Measurements from ENCODE around the gene TRIM8.

The TRIM8 gene

DNA sequence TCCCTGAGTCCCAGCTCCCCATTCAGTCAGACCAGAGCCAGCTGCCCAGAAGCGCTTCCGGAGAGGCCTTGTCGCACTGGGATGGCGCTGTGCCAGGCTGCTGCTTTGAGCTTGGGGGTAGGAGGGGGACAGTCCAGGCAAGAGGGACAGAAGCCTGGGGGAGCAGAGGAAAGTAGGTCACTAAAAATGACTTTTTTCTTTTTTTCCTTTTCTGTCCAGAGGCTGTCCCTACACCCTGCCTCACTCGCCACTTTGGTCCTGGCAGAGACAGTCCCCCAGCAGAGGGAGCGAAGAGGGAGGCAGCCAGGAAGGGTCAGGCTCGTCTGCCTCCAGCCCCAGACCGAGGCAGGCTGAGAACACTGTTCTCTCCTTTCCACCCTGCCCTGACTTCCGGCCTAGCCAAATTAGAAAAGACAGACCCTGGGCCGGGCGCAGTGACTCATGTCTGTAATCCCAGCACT, 15.8 kb upstream of the TRIM8 start:
- Histone ChIP-seq H3F3A (ENCODE audit: insufficient read depth) (no peaks in the 10 kb centered on the region), H3K9me3 (ENCODE audit: insufficient read depth, low read length) (no peaks in the 10 kb centered on the region), H4K20me1 (ENCODE audit: low read depth, low read length) (no peaks in the 10 kb centered on the region), H3K27ac (ENCODE audit: low read depth, low read length) (no peak overlapping the region), H3K27me3 (ENCODE audit: low read length) (no peaks in the 10 kb centered on the region), H3K79me2 (ENCODE audit: insufficient read depth, low read length) (no peaks in the 10 kb centered on the region), H2AFZ (ENCODE audit: low read depth, low read length, severe bottlenecking) (no peak overlapping the region), H3K36me3 (ENCODE audit: low read length) (no peaks in the 10 kb centered on the region), H3K4me2 (ENCODE audit: low read depth, low read length, poor library complexity, severe bottlenecking) (no peak overlapping the region), H3K9me2 (replicated peaks; ENCODE audit: insufficient read depth, low read length) (no peaks in the 10 kb centered on the region), H3K9ac (ENCODE audit: low read length) (no peak overlapping the region), H3K4me3 (ENCODE audit: insufficient read depth, low read length, poor library complexity, severe bottlenecking) (no peak overlapping the region)
- TF ChIP-seq, protein P1, sequence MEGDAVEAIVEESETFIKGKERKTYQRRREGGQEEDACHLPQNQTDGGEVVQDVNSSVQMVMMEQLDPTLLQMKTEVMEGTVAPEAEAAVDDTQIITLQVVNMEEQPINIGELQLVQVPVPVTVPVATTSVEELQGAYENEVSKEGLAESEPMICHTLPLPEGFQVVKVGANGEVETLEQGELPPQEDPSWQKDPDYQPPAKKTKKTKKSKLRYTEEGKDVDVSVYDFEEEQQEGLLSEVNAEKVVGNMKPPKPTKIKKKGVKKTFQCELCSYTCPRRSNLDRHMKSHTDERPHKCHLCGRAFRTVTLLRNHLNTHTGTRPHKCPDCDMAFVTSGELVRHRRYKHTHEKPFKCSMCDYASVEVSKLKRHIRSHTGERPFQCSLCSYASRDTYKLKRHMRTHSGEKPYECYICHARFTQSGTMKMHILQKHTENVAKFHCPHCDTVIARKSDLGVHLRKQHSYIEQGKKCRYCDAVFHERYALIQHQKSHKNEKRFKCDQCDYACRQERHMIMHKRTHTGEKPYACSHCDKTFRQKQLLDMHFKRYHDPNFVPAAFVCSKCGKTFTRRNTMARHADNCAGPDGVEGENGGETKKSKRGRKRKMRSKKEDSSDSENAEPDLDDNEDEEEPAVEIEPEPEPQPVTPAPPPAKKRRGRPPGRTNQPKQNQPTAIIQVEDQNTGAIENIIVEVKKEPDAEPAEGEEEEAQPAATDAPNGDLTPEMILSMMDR (IDR thresholded peaks at IDR 0.05; ENCODE audit: insufficient read depth, low read length, poor library complexity, severe bottlenecking) = no peak
- no peak for TF ChIP-seq EZH2phosphoT487 (conservative IDR thresholded peaks at IDR 0.05; ENCODE audit: low read length)

- Histone ChIP-seq H3K9me2 (replicated peaks; ENCODE audit: insufficient read depth, low read length) (no peaks in the 10 kb centered on the region), H3K27me3 (ENCODE audit: low read length) (no peaks in the 10 kb centered on the region), H3K9me3 (ENCODE audit: insufficient read depth, low read length) (no peaks in the 10 kb centered on the region), H4K20me1 (ENCODE audit: low read depth, low read length) (no peaks in the 10 kb centered on the region), H3K27ac (ENCODE audit: low read depth, low read length) (no peak overlapping the region), H2AFZ (ENCODE audit: low read depth, low read length, severe bottlenecking) (no peak overlapping the region), H3K4me2 (ENCODE audit: low read depth, low read length, poor library complexity, severe bottlenecking) (no peak overlapping the region), H3K79me2 (ENCODE audit: insufficient read depth, low read length) (no peaks in the 10 kb centered on the region), H3F3A (ENCODE audit: insufficient read depth) (no peaks in the 10 kb centered on the region), H3K4me3 (ENCODE audit: insufficient read depth, low read length, poor library complexity, severe bottlenecking) (no peak overlapping the region), H3K9ac (ENCODE audit: low read length) (no peak overlapping the region), H3K36me3 (ENCODE audit: low read length) (no peaks in the 10 kb centered on the region)
- TF ChIP-seq EZH2phosphoT487 (conservative IDR thresholded peaks at IDR 0.05; ENCODE audit: low read length) = no peak
- TF ChIP-seq, protein P1 (IDR thresholded peaks at IDR 0.05; ENCODE audit: insufficient read depth, low read length, poor library complexity, severe bottlenecking) = no peak
Observed at GRCh38 chr10:102629661-102630614, 14.3 kb upstream of the TRIM8 start.

DNA sequence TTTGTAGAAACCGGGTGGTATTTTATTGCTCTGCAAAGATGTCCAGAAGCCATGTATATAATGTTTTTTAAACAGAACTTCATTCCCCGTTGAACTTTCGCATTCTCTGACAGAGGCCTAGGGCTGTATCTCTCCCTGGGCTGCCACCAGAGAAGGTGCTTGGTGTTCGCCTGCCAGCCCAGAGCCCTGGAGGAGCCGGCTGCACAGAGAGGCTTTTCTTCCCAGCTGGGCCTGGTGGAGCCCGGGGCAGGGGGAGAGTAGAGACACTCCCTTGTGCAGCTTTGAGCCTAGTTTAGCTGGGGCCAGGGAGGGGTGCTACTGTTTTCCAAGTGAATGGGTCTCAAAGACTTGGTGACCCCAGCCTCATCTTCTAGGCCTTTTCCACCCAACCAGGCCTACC, 13.6 kb upstream of the TRIM8 start:
- no peaks in the 10 kb centered on the region for H3K27me3 ChIP-seq (ENCODE audit: low read length)
- no peaks in the 10 kb centered on the region for H3F3A ChIP-seq (ENCODE audit: insufficient read depth)
- H4K20me1 ChIP-seq (ENCODE audit: low read depth, low read length) = no peaks in the 10 kb centered on the region
- TF ChIP-seq, protein P1 (IDR thresholded peaks at IDR 0.05; ENCODE audit: insufficient read depth, low read length, poor library complexity, severe bottlenecking) = no peak
- TF ChIP-seq EZH2phosphoT487 (conservative IDR thresholded peaks at IDR 0.05; ENCODE audit: low read length) = no peak
- H3K27ac ChIP-seq (ENCODE audit: low read depth, low read length) = no peak overlapping the region
- H2AFZ ChIP-seq (ENCODE audit: low read depth, low read length, severe bottlenecking) = no peak overlapping the region
- no peaks in the 10 kb centered on the region for H3K79me2 ChIP-seq (ENCODE audit: insufficient read depth, low read length)
- H3K4me2 ChIP-seq (ENCODE audit: low read depth, low read length, poor library complexity, severe bottlenecking) = no peak overlapping the region
- no peaks in the 10 kb centered on the region for H3K9me3 ChIP-seq (ENCODE audit: insufficient read depth, low read length)
- H3K9ac ChIP-seq (ENCODE audit: low read length) = no peak overlapping the region
- H3K4me3 ChIP-seq (ENCODE audit: insufficient read depth, low read length, poor library complexity, severe bottlenecking) = no peak overlapping the region
- H3K9me2 ChIP-seq (replicated peaks; ENCODE audit: insufficient read depth, low read length) = no peaks in the 10 kb centered on the region
- H3K36me3 ChIP-seq (ENCODE audit: low read length) = no peaks in the 10 kb centered on the region

Data from SU-DHL-6 (cell line).